Measurements from ENCODE around the gene KLF17.

Gene KLF17

GRCh38 chr1:44118682-44119081, at the start of gene KLF17:
TSS of gene KLF17 (plus strand) at chr1:44118821. CDS start at chr1:44118908, 87 bp downstream.
- DNase-seq (ENCODE audit: low read depth in 4 of 4, low spot score in 1 of 4), result no peak

DNA sequence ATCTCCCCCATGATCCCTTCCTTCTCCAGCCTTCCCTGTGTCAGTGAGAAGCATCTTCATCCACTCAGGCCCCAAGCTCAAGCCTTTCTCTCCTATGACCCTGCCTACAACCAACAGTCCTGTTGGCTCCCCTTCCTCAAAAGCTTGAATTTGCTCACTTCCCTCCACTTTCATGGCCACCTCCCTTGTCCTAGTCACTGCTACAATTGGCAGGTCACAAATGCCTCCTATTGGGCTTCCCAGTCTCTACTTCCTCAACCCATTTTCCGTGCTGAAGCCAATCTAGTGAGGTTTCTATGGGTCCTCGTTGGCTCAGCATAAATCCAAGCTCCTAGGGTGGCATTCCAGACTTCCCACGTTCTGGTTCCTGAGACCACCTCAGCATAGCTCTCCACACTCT, 47.2 kb upstream of the KLF17 start:
- DNase-seq (ENCODE audit: low read depth in 4 of 4, low spot score in 1 of 4), result no peak

GRCh38 chr1:44072204-44072603, 46.4 kb upstream of the KLF17 start:
- DNase-seq (ENCODE audit: low read depth in 4 of 4, low spot score in 1 of 4), result no peak

GRCh38 chr1:44072821-44073220, 45.8 kb upstream of the KLF17 start:
- DNase-seq (ENCODE audit: low read depth in 4 of 4, low spot score in 1 of 4), result no peak

DNA sequence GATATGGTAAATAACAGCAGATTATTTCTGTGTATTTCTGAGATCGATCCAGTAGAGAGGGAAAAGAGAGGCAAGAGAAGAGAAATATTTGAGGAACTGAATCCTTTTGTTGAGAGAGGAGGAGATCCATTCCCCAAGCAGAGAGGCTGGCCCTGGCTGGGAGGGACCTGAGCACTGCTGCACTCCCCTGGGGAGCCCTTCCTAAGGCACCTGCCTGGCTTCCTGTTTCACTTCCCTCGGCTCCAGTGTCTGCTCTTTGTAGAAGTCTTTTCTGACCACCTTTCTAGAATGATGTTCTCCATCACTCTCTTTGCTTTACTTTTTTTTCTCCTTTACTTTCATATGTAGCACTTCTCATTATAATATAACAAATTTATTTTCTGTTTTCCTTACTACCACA, 45.1 kb upstream of the KLF17 start:
- DNase-seq (ENCODE audit: low read depth in 4 of 4, low spot score in 1 of 4), result no peak

DNA sequence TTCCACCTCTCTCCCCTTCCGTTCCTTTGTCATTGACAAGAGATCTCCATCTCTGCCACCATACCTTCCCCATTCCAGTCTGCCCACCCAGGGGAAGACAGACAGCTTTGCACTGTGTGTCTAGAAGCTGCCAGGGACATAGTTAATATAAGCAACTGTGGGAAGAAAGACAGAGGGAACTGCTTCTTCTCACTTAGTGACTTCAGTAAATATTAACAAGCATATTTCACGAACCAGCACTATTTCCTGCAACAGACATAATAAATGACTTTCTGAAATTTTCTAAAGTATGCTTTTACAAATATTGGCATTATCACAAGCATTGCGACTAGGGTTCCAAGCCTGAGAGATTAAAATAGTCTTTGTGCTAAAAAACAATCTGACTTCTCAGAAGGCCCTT, 44.2 kb upstream of the KLF17 start:
- DNase-seq (ENCODE audit: low read depth in 4 of 4, low spot score in 1 of 4), result no peak

DNA sequence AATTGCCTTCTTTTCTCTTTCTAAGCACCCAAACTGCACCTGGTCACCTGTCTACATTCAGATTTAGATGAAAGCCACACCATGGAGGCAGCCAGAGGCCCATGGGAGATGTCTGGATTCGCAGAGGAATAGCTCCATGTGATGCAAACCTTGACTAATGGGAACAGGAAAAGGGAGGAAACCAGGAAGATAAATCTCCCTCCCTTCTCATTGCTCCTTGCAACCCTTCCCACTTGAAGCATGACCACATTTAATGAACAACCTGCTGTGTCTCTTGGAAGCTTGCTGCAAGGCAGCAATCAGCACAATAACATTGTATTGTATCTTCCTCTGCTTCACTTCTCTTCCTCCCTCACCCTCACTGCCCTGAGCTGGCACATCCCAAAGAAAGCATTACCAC, 42.6 kb upstream of the KLF17 start:
- DNase-seq (ENCODE audit: low read depth in 4 of 4, low spot score in 1 of 4), result no peak

- DNase-seq (ENCODE audit: low read depth in 4 of 4, low spot score in 1 of 4), result no peak
These were observed 41.2 kb upstream of the KLF17 start for GRCh38 chr1:44077421-44077820.

DNA sequence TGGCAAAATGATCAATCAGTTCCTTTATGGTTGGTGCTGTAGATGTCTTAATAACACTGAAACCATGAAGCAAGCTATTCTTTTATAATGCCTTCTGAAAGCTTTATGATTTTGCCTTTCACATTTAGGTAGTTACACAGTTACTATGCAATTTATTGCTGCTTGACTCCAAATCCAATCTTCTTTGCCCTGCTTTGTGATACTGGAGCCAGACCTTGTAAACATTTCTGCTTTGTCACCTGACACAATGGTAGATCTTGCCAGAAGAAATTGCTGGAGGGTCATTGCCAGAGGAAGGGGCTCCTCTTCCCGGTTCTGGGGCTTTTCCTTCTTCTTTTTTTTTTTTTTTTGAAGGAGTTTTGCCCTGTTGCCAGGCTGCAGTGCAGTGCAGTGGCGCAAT, 40.5 kb upstream of the KLF17 start:
- no peak for DNase-seq (ENCODE audit: low read depth in 4 of 4, low spot score in 1 of 4)

- DNase-seq (ENCODE audit: low read depth in 4 of 4, low spot score in 1 of 4), result no peak
These were observed 39.1 kb upstream of the KLF17 start for GRCh38 chr1:44079566-44079965.

GRCh38 chr1:44084998-44085675, 33.5 kb upstream of the KLF17 start:
- DNase-seq (ENCODE audit: low read depth in 4 of 4, low spot score in 1 of 4), result no peak

- no peak for DNase-seq (ENCODE audit: low read depth in 4 of 4, low spot score in 1 of 4)
These were observed 31.7 kb upstream of the KLF17 start for GRCh38 chr1:44086692-44087474.

GRCh38 chr1:44089371-44090048, 29.1 kb upstream of the KLF17 start:
- no peak for DNase-seq (ENCODE audit: low read depth in 4 of 4, low spot score in 1 of 4)

DNA sequence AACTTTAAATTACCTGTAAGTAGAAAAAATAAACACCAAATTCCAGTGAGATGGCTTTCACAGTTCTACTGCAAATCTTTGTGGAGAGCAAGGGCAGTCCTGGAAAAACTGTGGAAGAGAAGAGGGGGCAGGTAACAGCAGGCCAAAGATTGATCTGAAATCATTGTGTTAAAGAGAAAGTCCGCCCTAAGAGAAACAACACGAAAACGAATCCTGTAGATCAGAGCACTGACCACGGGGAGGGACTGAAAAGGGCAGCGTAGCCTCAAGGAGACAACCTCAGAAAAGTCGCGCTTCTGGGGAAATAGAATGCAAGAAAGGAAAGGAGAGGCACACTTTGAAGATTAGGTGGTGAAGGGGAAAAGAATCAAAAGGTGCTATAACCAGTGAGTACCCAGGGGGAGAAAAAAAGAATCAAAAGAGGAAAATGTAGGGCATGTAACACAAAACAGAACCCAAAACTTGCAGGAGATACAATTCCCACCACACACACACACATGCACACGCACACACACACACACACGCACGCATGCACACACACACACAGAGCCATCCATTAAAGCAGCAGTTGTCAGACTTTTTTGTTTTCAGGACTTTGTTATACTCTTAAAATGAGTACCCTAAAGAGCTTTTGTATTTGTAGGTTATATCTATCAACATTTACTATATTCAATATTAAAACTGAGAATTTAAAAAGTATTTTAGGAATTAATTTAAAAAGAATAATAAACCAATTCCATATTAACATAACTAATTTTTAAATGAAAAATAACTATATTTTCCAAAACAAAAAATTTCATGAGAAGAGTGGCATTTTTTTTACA, 28.0 kb upstream of the KLF17 start:
- DNase-seq (ENCODE audit: low read depth in 4 of 4, low spot score in 1 of 4), result no peak

- no peak for DNase-seq (ENCODE audit: low read depth in 4 of 4, low spot score in 1 of 4)
These were observed 24.6 kb upstream of the KLF17 start for GRCh38 chr1:44094047-44094446.

GRCh38 chr1:44100183-44100868, 18.3 kb upstream of the KLF17 start:
- no peak for DNase-seq (ENCODE audit: low read depth in 4 of 4, low spot score in 1 of 4)

GRCh38 chr1:44101328-44101727, 17.3 kb upstream of the KLF17 start:
- DNase-seq (ENCODE audit: low read depth in 4 of 4, low spot score in 1 of 4), result no peak

DNA sequence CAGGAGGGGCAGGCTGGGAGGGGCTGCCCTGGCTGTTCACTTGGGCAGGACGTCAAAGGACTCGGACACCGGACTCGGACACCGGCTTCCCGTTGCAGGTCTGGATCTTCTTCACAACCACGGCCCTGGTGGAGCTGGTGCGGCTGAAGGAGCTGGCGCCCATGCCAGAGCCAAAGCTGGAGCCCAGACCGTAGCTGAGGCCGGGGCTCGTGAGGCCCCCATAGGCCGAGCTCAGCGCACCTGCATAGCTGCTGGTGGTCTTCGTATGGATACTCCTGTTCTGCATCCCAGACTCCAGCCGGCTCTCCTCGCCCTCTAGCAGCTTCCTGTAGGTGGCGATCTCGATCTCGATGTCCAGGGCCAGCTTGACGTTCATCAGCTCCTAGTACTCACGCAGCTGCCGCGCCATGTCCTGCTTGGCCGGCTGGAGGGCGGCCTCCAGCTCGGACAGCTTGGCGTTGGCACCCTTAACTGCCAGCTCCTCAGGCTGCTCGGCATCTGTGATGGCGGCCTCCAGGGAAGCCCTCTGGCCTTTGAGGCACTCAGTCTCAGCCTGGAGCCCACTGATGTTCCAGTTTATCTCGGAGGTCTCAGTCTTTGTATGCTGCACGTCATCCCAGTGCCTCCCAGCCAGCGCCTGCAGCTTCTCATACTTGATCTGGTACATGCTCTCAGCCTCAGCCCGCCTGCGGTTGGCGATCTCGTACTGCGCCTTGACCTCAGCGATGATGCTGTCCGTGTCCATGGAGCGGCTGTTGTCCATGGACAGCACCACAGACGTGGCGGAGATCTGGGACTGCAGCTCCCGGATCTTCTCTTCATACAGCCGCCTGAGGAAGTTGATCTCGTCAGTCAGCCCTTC, 15.1 kb upstream of the KLF17 start:
- no peak for DNase-seq (ENCODE audit: low read depth in 4 of 4, low spot score in 1 of 4)

DNA sequence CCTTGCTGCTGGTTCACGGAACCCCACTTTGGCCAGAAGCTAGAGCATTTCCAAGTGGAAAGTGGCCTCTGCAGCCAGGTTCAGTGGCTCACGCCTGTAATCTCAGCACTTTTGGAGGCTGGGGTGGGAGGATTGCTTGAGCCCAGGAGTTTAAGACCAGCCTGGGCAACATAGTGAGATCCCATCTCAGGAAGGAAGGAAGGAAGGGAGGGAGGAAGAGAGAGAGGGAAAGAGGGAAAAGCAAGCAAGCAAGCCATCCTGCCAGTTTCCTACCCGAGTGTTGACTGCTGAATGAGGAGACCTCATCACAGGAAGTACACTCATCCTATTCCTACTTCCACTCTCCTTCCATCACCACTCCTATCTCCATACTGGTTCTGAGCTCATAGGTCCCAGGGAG, 12.8 kb upstream of the KLF17 start:
- DNase-seq (ENCODE audit: low read depth in 4 of 4, low spot score in 1 of 4), result no peak

DNA sequence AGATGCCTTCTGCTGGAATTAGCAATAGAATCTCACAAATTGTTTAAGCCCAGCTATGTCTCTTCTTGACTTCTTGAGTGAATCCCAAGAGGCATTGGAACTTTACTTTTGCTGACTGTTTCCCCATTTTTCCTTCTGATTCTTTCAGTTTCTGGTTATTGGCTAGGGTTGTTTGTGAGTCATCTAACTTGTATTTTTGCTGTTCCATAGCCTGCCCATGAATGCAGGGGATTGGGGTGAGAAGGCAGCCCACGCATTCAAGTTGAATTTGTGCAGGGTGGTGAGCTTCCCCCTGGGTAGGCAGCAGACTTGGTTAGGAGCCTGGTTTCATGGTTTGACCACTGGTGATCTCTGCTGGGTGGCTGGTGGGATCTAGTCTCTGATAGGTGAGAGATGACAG, 10.4 kb upstream of the KLF17 start:
- no peak for DNase-seq (ENCODE audit: low read depth in 4 of 4, low spot score in 1 of 4)

All from stimulated activated CD4-positive, alpha-beta T cell treated with anti-CD3 and anti-CD28 coated beads, Interleukin-1b, Interleukin-23, amount 100 ng/mL, for 24 hours (primary cell).